ENCODE measurements around the gene ZNF684.

Gene ZNF684

DNA sequence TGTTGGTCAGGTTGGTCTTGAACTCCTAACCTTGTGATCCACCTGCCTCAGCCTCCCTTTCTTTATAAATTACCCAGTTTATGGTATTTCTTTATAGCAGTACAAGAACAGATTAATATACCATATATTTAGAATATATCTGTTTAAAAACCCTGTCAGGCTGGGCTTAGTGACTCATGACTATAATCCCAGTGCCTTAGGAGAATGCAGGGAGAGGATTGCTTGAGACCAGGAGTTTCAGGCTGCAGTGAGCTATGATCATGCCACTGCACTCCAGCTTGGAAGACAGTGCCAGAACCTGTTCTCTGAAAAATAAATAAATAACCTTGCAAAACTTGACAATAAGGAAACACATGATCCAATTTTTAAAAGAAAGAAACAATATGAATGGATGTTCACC lies 43.9 kb downstream of the ZNF684 start:
- no peak for DNase-seq

DNA sequence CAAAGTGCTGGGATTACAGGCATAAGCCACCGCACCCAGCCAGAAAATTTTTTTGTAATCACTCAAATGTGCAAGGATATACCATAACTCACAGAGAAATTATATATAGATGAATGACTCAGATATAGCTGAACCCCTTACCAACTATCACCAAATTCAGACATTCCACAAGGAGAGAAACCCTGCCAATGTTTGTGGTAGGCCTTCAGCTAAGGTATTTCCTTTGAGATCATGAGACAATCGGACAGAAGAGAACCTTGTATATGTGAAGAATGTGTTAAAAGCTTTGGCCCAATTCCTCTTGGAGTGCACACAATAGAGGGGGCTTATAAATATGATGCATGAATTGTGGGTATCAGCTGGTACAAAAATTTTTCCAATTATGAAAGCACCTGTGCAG lies 50.7 kb downstream of the ZNF684 start:
- no peak for DNase-seq

DNA sequence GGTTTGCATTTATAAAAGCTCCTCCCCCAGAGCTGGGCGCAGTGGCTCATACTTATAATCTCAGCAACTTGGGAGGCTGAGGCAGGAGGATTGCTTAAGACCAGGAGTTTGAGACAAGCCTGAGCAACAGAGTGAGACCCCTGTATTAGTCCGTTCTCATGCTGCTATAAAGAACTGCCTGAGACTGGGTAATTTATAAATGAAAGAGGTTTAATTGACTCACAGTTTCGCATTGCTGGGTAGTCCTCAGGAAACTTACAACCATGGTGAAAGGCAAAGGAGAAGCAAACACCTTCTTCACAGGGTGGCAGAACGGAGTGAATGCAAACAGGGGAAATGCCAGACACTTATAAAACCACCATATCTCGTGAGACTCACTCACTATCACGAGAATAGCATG lies 52.5 kb downstream of the ZNF684 start:
- no peak for DNase-seq

DNA sequence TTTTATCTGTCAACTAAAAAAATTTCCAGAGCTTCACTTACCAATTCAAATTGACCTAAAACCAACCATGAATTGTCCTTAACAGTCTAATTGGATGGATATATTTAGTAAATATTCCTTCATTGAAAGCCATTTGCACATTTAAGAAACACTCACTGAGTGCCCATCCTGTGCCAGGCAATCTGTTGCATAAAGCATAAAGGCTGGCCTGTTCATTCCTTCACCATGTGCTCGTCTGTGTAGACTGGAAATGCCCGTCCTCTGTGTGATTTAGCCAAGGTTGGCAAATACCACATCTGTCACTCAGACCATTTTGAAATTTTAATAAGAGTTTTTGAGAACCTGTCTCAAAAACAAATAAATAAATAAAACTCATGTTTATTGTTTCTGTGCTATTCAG lies 57.1 kb downstream of the ZNF684 start:
- DNase-seq, result no peak

DNA sequence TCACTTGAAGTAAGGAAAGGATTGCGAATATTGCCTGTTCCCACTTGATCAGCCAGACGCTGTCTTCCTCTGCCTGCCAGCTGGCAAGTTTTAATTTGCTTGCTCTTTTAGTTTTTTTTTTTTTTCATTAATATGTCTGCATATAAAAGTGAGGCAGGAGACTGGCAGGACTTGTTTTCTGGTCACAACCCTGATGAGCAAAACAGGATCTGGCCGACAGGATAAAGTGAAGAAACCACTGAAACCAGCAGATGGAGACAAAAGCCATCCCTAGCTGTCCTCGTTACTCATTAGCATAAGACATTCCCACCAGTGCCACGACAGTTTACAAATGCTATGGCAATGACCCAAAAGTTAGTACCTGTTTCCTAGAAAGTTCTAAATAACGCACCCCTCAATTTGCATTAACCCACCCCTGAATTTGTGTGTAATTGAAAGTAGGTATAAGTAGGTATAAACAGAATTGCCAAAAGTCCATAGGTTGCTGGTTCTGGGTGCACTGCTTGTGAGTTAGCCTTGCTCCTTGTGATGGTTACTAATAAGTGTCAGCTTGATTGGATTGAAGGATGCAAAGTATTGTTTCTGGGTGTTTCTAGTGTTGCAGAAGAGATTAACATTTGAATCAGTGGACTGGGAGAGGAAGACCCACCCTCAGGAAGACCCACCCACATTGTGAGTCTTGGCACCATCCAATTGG lies 60.8 kb downstream of the ZNF684 start:
- DNase-seq, result peak; percentile 53

DNA sequence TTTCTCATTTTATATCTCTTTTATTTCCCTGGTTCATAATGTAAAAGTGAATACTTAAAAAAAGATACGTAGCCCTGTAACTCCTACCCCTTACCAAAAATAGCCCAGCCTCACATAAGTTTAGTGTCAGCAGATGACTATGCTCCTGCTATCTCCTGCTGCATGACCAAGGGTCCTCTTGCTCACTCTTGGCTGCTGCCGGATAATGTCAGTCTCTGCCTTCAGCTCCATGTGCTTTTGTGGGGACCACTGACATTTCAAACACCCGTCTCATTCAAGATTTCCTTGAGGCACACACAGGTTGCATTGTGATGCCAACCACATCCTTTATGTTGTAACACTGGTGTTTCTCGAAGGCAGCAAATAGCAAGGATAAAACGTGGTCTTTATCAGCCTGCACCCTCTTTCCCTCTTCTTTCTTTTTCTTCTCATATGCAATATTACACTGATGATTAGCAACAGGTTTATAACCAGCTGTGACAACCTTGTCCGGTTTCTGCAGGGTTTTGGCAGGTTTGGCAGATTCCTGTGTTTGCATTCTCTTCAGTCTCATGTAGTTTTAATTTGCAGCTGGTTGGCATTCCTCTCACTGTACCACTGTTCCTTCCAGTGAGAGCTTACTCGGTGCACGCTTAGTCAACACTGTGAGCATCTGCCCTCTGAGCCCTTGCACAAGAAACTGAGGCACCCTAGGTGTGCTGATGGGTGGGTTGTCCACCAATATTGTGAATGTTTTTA lies 62.2 kb downstream of the ZNF684 start:
- no peak for DNase-seq

DNA sequence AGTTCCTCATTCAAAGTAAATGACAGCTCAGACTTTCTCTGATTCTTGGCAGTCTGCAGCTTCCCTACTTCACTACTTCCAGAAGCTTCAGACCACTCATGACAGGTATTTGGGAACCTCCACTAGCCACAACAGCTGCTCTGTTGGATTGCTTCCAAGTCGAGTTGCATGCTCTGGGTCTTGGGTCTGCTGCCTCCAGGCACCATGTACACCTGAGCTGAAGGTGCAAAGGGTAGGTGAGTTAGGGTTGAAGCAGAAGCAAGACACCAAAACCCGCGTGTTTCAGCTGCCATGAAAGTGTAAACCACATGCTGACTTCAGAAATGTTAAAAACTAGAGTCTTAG lies 62.7 kb downstream of the ZNF684 start:
- DNase-seq, result no peak

DNA sequence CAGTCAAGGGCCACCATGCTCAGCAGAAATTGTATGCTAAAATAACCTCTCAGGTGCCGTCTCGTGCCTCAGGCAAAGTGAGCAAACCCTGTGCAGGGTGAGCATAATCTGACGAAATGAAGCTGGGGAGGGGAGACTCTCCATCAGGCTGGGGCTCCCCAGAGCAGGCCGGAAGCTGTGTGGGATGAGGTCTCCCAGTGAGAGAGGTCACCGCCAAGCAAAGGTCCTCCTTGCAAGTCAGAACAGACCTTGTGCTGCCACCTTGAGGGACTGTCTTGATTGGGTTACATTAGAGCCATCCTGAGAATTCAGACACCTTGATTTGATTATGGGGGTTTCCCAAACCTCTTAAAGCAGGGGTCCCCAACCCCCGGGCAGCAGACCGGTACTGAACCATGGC lies 64.2 kb downstream of the ZNF684 start:
- DNase-seq, result no peak

All from NCI-H526 treated with DMSO at 0.1 percent for 48 hours (cell line).